Fibroblast of pulmonary artery (primary cell): ENCODE measurements around the gene RPEL1.
"Not testable (repeated sequence)": the region's sequence is repeated elsewhere in the genome, so short reads cannot be mapped to it uniquely, and the experiment has no call there.

Experiments
- DNase-seq: peaks from one replicate; pipeline ENCODE4 v3.0.0-alpha.2; 2010; ENCODE audit warnings: low read depth
- H3K4me3 ChIP-seq: replicated peaks from 2 replicates; pipeline ENCODE4 v1.5.1; 2011; ENCODE audit warnings: low read depth, mild to moderate bottlenecking, control low read depth, low read length, moderate library complexity
- CTCF ChIP-seq: IDR thresholded peaks from 2 replicates; pipeline ENCODE4 v1.5.1; 2011; ENCODE audit warnings: mild to moderate bottlenecking, control low read depth, low read length, inconsistent platforms; ENCODE audit errors: missing control alignments

Gene RPEL1

GRCh38 chr10:103245587-103245986 is at the start of gene RPEL1:
Gene RPEL1 (plus strand): TSS chr10:103245887. CDS start chr10:103245997, 110 bp downstream.
- not testable (repeated sequence) for DNase-seq, H3K4me3 ChIP-seq

DNA sequence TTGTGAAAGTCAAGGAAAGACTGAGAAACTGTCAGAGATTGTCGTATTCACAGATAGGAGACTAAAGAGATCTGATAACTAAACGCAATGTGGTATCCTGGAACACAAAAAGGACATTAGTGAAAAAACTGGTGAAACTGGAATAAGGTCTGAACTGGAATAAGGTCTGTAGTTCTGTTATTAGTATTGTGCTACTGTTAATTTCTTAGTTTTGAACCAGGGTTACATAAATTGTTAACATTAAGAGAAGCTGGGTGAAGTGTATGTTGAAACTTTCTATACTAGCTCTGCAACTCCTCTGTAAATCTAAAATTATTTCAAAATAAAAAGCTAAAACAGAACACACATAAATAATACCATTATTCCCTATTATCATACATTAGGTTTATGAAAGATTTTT is 49.2 kb upstream of the RPEL1 start:
- H3K4me3 ChIP-seq, result no peak overlapping the region
- TF ChIP-seq CTCF, result no peak
- no peak for DNase-seq

DNA sequence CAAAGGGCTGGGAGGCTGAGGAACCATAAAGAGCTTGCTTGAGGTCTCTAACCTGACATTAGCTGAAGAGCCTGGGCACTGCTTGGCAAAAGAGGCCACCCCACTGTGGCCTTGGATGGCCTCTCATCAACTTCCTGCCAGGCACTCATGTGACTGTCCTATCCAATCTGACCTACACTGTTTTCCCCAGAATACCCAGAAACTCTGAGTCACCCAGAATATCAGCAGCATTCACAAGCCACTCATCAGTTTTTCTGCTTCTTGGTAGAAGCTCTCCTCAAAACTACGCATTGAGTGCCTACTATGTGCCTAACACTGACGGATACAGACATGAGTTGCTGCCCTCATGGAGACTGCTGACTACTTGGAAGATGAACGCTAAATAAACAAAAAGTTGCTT is 48.5 kb upstream of the RPEL1 start:
- no peak overlapping the region for H3K4me3 ChIP-seq
- peak; percentile 76 for DNase-seq
- no peak for TF ChIP-seq CTCF

DNA sequence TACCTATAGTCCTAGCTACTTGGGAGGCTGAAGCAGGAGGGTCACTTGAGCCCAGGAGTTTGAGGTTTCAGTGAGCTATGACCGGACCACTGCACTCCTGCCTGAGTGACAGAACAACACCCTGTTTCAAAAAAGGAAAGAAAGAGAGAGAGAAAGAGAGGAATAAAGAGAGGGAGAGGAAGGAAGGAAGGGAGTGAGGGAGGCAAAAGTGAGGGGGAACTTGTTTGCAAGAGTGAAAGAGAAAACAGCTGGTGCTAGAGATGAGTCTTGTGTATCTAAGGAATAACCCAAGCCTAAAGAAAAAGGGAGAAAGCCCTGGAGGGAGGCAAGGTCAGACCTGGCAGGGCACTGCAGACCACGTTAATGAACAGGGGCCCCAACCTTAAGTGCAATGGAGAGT is 47.8 kb upstream of the RPEL1 start:
- TF ChIP-seq CTCF, result no peak
- no peak for DNase-seq
- H3K4me3 ChIP-seq, result no peak overlapping the region

GRCh38 chr10:103198648-103199047 is 47.0 kb upstream of the RPEL1 start:
- no peak for TF ChIP-seq CTCF
- DNase-seq, result no peak
- no peak overlapping the region for H3K4me3 ChIP-seq

GRCh38 chr10:103199488-103199887 is 46.2 kb upstream of the RPEL1 start:
- DNase-seq, result no peak
- no peak for TF ChIP-seq CTCF
- H3K4me3 ChIP-seq, result no peak overlapping the region

DNA sequence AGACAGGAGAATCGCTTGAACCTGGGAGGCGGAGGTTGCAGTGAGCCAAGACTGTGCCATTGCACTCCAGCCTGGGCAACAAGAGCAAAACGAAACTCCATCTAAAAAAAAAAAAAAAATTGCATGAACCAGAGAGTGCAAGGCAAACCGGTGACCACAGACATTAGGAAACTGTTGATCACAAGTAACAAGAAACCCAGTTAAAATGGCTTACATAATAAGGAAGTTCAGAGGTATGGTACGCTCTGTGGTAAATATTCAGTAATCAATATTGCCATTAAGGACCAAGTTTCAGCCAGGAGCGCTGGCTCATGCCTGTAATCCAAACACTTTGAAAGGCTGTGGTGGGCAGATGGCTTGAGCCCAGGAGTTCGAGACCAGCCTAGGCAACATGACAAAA is 43.4 kb upstream of the RPEL1 start:
- no peak for TF ChIP-seq CTCF
- no peak overlapping the region for H3K4me3 ChIP-seq
- DNase-seq, result no peak

DNA sequence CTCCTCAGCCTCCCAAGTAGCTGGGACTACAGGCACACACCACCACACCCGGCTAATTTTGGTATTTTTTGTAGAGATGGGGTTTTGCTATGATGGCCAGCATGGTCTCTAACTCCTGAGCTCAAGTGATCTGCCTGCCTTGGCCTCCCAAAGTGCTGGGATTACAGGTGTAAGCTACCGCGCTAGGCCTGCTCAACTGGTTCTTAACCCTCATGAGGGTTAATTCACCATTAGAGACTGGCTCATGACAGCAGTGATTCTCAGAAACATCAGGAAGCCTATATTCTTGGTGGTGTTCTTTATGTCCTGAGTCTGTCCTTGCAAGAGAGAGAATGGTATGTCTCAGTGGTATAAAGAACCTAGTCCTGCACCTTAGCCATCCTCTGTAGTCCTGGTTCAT is 42.2 kb upstream of the RPEL1 start:
- DNase-seq, result no peak
- H3K4me3 ChIP-seq, result no peak overlapping the region
- TF ChIP-seq CTCF, result no peak
